HG02973 (cell line): Measurements from ENCODE around the gene WDR70.
"Not testable (repeated sequence)": the region's sequence is repeated elsewhere in the genome, so short reads cannot be mapped to it uniquely, and the experiment has no call there.

Experiments
- ATAC-seq: cut with Tn5 transposase; IDR thresholded peaks from one replicate; pipeline ENCODE4 v1.9.1; 2021; ENCODE audit warnings: moderate library complexity; ENCODE audit not compliant: unreplicated experiment

Gene WDR70

DNA sequence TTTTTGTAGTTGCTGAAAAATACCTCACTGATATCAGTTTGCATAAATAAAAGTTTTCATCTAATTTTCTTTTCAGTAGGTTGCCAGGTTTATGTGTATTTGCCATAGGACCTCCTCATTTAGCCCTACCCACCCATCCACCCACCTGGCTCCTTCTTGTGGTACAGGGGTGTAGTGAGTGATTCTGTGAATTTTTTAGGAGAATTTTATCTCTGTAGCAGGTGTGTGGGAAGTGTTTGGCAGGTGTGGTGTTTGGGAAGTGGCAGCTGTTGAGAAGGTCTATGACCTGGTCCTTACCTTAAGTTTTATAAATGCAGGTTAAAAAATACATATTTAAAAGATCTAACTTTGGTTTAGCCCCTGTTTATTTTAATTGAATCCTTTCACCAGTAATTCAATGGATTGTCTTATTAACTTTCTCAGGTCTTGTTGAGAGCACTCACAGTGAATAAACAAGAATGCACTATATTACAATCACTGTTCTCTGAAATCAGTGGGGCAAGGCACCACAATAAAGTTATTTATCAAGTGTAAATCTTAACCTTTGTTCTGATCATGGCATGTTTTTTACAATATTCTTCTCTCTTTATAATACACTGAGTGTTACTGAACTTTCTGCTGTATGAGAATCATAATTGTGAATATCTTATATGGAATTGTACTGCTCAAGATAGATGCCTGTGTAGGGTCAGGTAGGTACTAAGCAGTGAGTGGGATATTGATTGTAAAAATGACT lies 189.1 kb downstream of the WDR70 start:
- ATAC-seq = no peak

- no peak for ATAC-seq
Measured at GRCh38 chr5:37568893-37569292, 189.8 kb downstream of the WDR70 start.

DNA sequence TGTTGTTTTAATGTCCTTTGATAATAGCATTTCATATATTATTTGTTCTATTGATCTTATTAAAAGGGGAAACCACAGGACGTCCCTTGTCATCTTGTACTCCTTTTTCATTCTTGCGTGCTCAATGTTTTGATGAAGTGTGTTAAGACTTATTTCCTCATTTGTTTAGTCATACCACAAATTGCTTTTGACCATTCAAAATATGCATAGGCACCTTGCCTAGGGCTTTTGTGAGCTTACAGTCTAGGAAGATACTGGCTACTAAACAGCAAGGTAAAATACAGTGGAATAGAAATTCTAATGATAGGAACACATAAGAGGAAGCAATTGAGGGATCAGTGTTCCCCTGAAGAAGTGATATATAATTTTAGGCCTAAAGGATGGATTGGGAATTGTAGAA lies 190.3 kb downstream of the WDR70 start:
- ATAC-seq = no peak

DNA sequence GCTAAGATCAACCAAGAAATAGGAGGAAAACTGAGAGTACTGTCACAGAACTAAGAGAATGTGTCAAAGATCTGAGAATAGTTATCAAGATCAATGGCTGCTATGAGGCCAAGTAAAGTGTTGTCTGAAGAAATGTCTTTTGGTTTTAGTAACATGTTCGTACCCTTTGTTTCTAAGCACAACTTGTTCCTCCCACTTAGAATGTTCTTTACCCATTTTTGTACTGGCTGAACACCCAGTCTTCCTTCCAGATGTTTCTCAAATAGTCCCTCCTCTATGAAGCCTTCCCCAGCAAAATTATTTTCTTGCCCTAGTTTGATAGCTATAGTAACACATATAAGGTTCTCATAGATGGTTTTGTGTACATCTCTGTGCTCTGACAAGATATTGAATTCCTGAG lies 191.5 kb downstream of the WDR70 start:
- no peak for ATAC-seq

DNA sequence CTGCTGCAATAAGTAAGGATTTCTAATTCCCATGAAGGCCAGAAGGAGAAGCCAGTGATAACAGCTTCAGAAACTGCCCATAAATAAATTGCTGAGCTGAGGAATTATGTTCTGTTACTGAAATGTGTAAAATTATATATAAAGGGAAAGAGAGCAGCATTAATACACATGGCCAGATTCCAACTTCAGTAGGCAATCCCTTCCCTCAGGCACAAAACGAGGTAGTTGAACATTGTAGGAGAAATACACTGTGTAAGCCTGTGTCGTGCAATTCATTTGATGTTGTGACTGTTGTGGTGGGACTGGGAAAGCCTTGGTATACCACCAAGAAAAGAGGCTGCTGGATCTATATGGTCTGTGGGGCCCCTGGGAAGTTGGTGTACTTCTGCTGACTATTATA lies 192.9 kb downstream of the WDR70 start:
- ATAC-seq = no peak

- ATAC-seq = no peak
Measured at GRCh38 chr5:37575541-37576489, 196.7 kb downstream of the WDR70 start.

GRCh38 chr5:37576552-37576951 lies 197.4 kb downstream of the WDR70 start:
- ATAC-seq = no peak

DNA sequence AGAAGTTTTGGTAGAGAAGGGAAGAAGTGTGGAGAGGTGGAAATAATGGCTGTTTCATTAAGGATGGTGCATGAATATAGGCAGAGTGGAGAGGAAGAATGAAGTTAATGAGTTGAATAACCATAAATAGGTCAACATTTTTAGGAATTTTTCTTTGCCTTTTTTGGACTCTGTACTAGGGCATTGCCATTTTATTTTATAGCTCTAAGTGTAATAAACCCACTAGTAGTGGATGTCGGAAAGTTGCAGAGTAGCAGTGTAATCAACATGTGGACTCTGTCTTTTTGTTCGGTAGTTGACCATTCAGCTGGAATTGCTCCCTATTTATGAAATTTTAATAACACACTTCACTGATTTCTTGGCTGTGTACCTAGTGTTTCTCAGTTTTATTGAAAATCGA lies 199.1 kb downstream of the WDR70 start:
- no peak for ATAC-seq

GRCh38 chr5:37580106-37580505 lies 201.0 kb downstream of the WDR70 start:
- no peak for ATAC-seq

DNA sequence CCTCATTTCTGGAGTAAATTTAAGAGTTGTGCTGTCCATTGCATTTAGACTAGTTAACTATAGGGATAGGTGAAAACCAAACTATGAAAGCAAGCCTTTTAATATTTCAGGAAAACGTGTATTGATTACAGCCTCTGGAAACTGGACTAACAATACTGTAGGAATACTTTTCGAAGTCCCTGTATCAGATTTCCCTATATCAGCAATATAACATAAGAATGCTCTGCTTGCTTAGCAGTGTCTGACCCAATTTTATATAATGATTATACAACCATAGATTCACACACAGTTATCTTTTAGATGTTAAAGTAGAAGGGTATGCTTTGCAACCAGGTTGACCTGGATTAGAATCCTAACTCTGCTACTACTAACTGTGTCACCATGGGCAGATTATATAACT lies 203.1 kb downstream of the WDR70 start:
- no peak for ATAC-seq

DNA sequence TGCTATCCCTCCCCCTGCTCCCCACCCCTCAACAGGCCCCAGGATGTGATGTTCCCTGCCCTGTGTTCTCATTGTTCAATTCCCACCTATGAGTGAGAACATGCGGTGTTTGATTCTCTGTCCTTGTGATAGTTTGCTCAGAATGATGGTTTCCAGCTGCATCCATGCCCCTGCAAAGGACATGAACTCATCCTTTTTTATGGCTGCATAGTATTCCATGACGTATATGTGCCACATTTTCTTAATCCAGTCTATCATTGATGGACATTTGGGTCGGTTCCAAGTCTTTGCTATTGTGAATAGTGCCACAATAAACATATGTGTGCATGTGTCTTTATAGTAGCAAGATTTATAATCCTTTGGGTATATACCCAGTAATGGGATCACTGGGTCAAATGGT lies 214.2 kb downstream of the WDR70 start:
- ATAC-seq = not testable (repeated sequence)

GRCh38 chr5:37594864-37595263 lies 215.7 kb downstream of the WDR70 start:
- not testable (repeated sequence) for ATAC-seq

DNA sequence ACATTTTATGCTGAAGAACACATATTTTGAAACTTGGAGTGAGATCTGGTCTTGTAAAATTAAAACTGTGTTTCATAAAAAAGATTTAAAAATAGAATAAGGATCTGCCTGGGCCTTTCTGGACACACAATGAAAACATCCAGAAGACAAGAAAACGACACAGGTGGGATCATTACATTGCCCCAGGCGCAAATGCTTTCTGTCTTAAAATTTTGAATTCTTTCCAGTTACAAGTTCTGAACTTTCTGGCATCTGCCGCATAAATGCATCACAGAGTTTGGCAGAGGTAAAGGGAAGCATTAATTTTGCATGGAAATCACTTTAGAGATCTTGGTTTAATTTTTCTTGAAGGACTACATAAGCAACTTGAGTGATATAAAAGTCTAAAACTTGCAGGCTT lies 219.6 kb downstream of the WDR70 start:
- no peak for ATAC-seq

- no peak for ATAC-seq
Measured at GRCh38 chr5:37601163-37601562, 222.0 kb downstream of the WDR70 start.

- no peak for ATAC-seq
Measured at GRCh38 chr5:37603072-37603471, 224.0 kb downstream of the WDR70 start.

DNA sequence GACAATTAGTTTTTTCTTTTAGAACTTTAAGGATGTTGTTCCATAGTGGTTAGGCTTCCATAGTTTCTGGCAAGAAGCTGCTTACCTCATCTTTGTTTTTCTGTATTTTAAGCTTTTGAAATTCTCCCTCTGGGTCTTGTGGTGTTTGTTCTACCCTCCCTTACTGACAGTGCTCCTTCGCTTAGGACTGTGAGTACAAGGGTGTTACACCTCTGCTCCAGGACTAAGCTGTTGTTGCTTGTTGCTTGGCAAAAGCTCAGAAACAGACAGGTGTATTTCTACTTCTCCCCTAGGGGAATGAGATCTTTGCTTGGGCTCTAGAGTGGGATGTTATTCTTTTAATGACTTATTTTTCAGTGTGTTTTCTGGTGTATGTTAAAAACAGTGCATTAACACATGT lies 225.2 kb downstream of the WDR70 start:
- ATAC-seq = no peak

- ATAC-seq = no peak
Measured at GRCh38 chr5:37606148-37606547, 227.0 kb downstream of the WDR70 start.

DNA sequence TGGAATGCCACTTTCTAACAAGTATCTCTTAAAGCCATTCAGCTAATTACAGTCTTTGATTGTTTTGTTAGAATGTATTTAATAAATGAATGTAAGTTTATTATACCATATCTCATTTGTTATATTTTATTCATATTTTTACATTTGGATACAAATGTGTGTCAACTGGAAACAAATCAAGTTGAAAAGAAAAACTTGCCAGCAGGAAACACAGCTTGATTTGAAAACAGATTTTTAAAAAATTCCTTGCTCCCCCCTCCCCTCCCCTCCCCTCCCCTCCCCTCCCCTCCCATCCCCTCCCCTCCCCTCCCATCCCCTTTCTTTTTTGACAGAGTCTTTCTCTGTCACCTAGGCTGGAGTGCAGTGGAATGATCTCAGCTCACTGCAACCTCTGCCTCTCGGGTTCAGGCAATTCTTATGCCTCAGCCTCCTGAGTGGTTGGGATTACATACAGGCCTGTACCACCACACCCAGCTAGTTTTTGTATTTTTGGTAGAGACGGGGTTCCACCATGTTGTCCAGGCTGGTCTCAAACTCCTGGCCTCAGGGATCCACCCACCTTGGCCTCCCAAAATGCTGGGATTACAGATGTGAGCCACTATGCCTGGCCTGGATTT lies 227.6 kb downstream of the WDR70 start:
- no peak for ATAC-seq

DNA sequence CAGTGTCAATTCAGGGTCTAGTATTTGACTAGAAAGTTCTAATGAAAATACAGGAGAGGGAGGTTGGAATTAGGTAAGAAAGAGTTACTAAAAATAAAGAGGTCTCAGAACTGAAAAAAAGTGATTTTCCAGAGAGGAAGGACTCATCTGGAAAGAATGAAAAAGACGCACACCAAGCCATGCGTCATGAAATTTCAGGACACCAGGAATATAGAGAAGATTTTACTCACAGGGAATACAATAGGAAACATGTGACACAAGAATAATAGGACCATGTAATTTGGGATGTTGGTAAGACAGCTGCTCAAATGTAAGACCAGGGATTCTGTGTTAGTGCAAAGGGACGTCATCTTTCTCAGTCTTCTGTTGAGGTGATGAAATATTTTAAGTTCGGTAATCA lies 236.1 kb downstream of the WDR70 start:
- ATAC-seq = no peak

DNA sequence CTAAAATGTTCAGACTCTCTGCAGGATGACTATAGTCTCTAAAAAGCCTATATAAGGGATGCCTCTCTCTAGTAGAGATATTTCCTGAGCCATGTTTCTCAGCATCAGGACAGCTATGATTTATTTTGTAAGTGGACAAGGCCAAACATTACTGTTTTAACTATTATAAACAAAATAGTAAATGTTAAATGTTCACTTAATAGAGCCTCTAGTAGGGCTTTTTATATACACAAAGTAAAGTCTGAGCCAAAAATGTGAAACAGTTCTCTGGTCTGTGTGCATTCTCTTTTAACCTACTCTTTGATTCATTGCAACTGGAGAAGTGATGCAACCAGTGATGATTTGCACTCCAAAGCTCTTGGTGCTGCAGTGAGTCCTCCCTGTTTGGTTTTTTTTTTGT lies 240.2 kb downstream of the WDR70 start:
- ATAC-seq = no peak

DNA sequence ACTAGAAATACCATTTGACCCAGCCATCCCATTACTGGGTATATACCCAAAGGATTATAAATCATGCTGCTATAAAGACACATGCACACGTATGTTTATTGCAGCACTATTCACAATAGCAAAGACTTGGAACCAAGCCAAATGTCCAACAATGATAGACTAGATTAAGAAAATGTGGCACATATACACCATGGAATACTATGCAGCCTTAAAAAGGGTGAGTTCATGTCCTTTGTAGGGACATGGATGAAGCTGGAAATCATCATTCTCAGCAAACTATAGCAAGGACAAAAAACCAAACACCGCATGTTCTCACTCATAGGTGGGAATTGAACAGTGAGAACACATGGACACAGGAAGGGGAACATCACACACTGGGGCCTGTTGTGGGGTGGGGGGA lies 243.2 kb downstream of the WDR70 start:
- not testable (repeated sequence) for ATAC-seq

DNA sequence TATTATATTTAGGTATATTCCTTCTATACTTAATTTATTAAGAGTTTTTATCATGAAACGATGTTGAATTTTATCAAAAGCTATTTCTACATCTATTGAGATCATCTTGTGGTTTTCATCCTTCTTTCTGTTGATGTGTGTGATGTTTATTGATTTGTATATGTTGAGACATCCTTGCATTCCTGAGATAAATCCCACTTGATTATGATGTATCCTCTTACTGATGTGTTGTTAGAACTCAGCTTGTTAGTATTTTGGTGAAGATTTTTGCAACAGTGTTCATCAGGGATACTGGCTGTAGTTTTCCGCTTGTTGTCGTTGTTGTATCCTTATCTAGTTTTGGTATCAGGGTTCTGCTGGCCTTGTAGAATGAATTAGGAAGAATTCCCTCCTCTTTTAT lies 247.1 kb downstream of the WDR70 start:
- ATAC-seq = no peak
